CD14-positive monocyte (primary cell): ENCODE data around the gene KIF26A. TPM values are rescaled to one million over a fixed set of nuclear protein-coding genes. Genes with fewer than 3 reads are reported as not detected.

Experiments
- DNase-seq, 3 donors: peaks; one replicate each; pipeline ENCODE4 v3.0.0-alpha.2; 2011 to 2022
- H2AFZ ChIP-seq: 2 replicates; pipeline ENCODE4 v1.6.0; 2012; ENCODE audit warnings: mild to moderate bottlenecking, low read depth, low read length, inconsistent platforms; ENCODE audit not compliant: insufficient read depth, poor library complexity, severe bottlenecking
- H3K27ac ChIP-seq, 2 donors: 1 replicate in 1 of 2; 2 replicates in 1 of 2; pipeline ENCODE4 v1.5.1; 2012 to 2013; ENCODE audit warnings: low read length in 2 of 2, control low read depth in 1 of 2, inconsistent platforms in 1 of 2, low read depth in 1 of 2, mild to moderate bottlenecking in 1 of 2
- H3K27me3 ChIP-seq, 2 donors: one replicate each; pipeline versions ENCODE4 v1.6.0 to v1.6.1; 2011 to 2013; ENCODE audit warnings: low read length in 2 of 2; ENCODE audit not compliant: control insufficient read depth in 2 of 2, insufficient read depth in 2 of 2
- H3K36me3 ChIP-seq, 2 donors: replicated peaks in 1 of 2; 1 replicate in 1 of 2; 2 replicates in 1 of 2; pipeline versions ENCODE4 v1.5.1 to v1.6.1; 2012 to 2013; ENCODE audit warnings: low read length in 2 of 2, control low read depth in 1 of 2, inconsistent platforms in 1 of 2, mild to moderate bottlenecking in 1 of 2; ENCODE audit not compliant: insufficient read depth in 2 of 2, control insufficient read depth in 1 of 2
- H3K4me1 ChIP-seq, 2 donors: 1 replicate in 1 of 2; 2 replicates in 1 of 2; pipeline versions ENCODE4 v1.5.1 to v1.6.1; 2012 to 2013; ENCODE audit warnings: low read length in 2 of 2, control low read depth in 1 of 2, inconsistent platforms in 1 of 2, mild to moderate bottlenecking in 1 of 2, moderate library complexity in 1 of 2; ENCODE audit not compliant: insufficient read depth in 2 of 2, control insufficient read depth in 1 of 2
- H3K4me2 ChIP-seq: replicated peaks from 2 replicates; pipeline ENCODE3; 2012; ENCODE audit warnings: low read length, moderate library complexity, mild to moderate bottlenecking; ENCODE audit not compliant: poor library complexity, severe bottlenecking; ENCODE audit errors: extremely low read depth
- H3K4me3 ChIP-seq, 3 experiments: fragments of 200-600 bp in 1 of 3; sonication (generic) in 1 of 3; replicated peaks in 1 of 3; 1 replicate in 2 of 3; 2 replicates in 1 of 3; pipeline ENCODE4 v1.5.1; 2011 to 2013; ENCODE audit warnings: low read length in 3 of 3, mild to moderate bottlenecking in 3 of 3, control low read depth in 2 of 3, low read depth in 2 of 3, inconsistent platforms in 1 of 3, moderate library complexity in 1 of 3
- H3K79me2 ChIP-seq: 2 replicates; pipeline ENCODE4 v1.6.0; 2012; ENCODE audit warnings: mild to moderate bottlenecking, control low read depth, inconsistent platforms, low read length, moderate library complexity; ENCODE audit not compliant: insufficient read depth
- H3K9ac ChIP-seq: 2 replicates; pipeline ENCODE4 v1.6.0; 2017; ENCODE audit warnings: low read length, mild to moderate bottlenecking; ENCODE audit not compliant: insufficient read depth, poor library complexity, severe bottlenecking
- H3K9me3 ChIP-seq, 2 donors: replicated peaks in 1 of 2; 1 replicate in 1 of 2; 2 replicates in 1 of 2; pipeline versions ENCODE4 v1.5.1 to v1.6.1; 2012 to 2013; ENCODE audit warnings: low read length in 2 of 2, control low read depth in 1 of 2; ENCODE audit not compliant: control insufficient read depth in 1 of 2, insufficient read depth in 1 of 2
- H4K20me1 ChIP-seq: 2 replicates; pipeline ENCODE4 v1.6.0; 2012; ENCODE audit warnings: mild to moderate bottlenecking, low read length, control low read depth, moderate library complexity; ENCODE audit not compliant: insufficient read depth
- H3K27ac Mint-ChIP-seq, 7 donors: one replicate each; pipeline ENCODE4 v1.8.0; 2020; ENCODE audit warnings: mild to moderate bottlenecking in 7 of 7, mixed read lengths in 7 of 7, moderate library complexity in 6 of 7, inconsistent platforms in 2 of 7
- H3K27me3 Mint-ChIP-seq, 3 donors: one replicate each; pipeline ENCODE4 v1.8.0; 2021 to 2022; ENCODE audit warnings: low read depth in 3 of 3, mild to moderate bottlenecking in 3 of 3, mixed read lengths in 3 of 3, moderate library complexity in 3 of 3, inconsistent platforms in 1 of 3
- H3K36me3 Mint-ChIP-seq, 2 donors: one replicate each; pipeline ENCODE4 v1.8.0; 2020; ENCODE audit warnings: mixed read lengths in 2 of 2, inconsistent platforms in 1 of 2, mild to moderate bottlenecking in 1 of 2
- H3K4me1 Mint-ChIP-seq: one replicate; pipeline ENCODE4 v1.8.0; 2020; ENCODE audit warnings: mild to moderate bottlenecking, mixed read lengths
- H3K4me3 Mint-ChIP-seq, 2 donors: one replicate each; pipeline ENCODE4 v1.8.0; 2020; ENCODE audit warnings: mild to moderate bottlenecking in 2 of 2, mixed read lengths in 2 of 2, moderate library complexity in 1 of 2
- H3K9me3 Mint-ChIP-seq, 7 donors: one replicate each; pipeline ENCODE4 v1.8.0; 2020 to 2022; ENCODE audit warnings: mixed read lengths in 7 of 7, mild to moderate bottlenecking in 6 of 7, moderate library complexity in 6 of 7, inconsistent platforms in 2 of 7
- WGBS: methylation state at CpG from one replicate; pipeline ENCODE4 v1.1.5; 2013; ENCODE audit warnings: missing lambda C conversion rate; ENCODE audit not compliant: insufficient coverage; 5-methylcytosine and 5-hydroxymethylcytosine counted together
- intact Hi-C, 2 donors: fragments of 100-400 bp; cut with micrococcal nuclease; formaldehyde crosslinking; loops; one replicate each; pipeline versions ENCODE4 v1.15.0 to v1.15.1; 2023
- polyA plus RNA-seq, 3 donors: library from polyadenylated mRNA; depleted of rRNA in 1 of 3; unstranded in 2 of 3; stranded (reverse) in 1 of 3; fragments of 300-500 nt in 2 of 3; fragments of >200 nt in 1 of 3; fragmentation: Illumina TruSeq in 2 of 3; gene quantifications; 1 replicate in 2 of 3; 2 replicates in 1 of 3; pipeline ENCODE4 v1.2.3, GENCODE V29; 2012 to 2021
- TF ChIP-seq, protein P1 (sequence below): fragments of 200-600 bp; IDR thresholded peaks from one replicate; pipeline ENCODE4 v1.8.0; 2022; ENCODE audit warnings: antibody characterized with exemption, mild to moderate bottlenecking

KIF26A gene
- polyA plus RNA-seq, 3 donors: not detected

DNA sequence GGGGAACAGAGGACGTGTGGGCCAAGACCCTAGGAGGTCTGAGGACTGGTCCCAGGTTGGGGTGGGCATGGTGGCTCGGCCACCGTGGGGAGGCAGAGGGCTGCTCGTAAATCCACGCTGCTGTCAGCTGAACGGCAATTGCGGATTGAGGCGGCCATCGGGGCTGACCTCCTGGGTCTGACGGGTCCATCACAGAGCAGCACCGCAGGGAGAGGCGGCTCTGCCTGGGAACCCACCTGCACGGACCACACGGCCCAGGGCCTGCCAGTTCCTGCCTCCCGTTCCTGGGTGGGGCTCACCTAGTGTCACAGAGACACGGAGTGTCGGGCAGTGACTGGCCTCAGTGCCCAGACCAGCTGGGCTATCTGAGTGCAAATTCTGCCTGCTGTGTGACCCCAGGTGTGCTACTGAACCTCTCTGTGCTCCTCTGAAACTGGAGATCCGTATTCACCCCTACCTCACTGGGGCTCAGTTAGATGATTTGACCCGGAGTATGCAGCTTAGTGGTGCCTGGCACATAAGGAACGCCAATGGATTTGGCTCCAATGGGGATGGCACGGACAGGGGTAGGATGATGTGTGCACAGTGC, 53.1 kb downstream of the KIF26A start:
- Mint-ChIP-seq H3K9me3 (peaks cover 0 to 3% (median 0%) of the 10 kb centered on the region in 7 donors), H3K4me3 (no peak overlapping the region), H3K27ac (no peak overlapping the region), H3K36me3 (no peaks in the 10 kb centered on the region), H3K4me1 (peaks cover 7% of the 10 kb centered on the region), H3K27me3 (peaks cover 2 to 3% (median 2%) of the 10 kb centered on the region in 3 donors)
- Histone ChIP-seq H3K27ac (no peak overlapping the region), H4K20me1 (no peaks in the 10 kb centered on the region), H3K9ac (no peak overlapping the region), H3K4me3 (no peak overlapping the region), H2AFZ (no peak overlapping the region), H3K27me3 (no peaks in the 10 kb centered on the region), H3K79me2 (no peaks in the 10 kb centered on the region), H3K4me1 (peaks cover 0 to under 1% of the 10 kb centered on the region in 2 donors), H3K9me3 (no peaks in the 10 kb centered on the region), H3K4me2 (no peak overlapping the region), H3K36me3 (no peaks in the 10 kb centered on the region)
- 84% methylated on average over 20 of the region's 21 CpGs for whole genome bisulfite sequencing
- intact Hi-C loops: no loop called here
- TF ChIP-seq, protein P1, sequence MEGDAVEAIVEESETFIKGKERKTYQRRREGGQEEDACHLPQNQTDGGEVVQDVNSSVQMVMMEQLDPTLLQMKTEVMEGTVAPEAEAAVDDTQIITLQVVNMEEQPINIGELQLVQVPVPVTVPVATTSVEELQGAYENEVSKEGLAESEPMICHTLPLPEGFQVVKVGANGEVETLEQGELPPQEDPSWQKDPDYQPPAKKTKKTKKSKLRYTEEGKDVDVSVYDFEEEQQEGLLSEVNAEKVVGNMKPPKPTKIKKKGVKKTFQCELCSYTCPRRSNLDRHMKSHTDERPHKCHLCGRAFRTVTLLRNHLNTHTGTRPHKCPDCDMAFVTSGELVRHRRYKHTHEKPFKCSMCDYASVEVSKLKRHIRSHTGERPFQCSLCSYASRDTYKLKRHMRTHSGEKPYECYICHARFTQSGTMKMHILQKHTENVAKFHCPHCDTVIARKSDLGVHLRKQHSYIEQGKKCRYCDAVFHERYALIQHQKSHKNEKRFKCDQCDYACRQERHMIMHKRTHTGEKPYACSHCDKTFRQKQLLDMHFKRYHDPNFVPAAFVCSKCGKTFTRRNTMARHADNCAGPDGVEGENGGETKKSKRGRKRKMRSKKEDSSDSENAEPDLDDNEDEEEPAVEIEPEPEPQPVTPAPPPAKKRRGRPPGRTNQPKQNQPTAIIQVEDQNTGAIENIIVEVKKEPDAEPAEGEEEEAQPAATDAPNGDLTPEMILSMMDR: no peak
- DNase-seq: no peak

DNA sequence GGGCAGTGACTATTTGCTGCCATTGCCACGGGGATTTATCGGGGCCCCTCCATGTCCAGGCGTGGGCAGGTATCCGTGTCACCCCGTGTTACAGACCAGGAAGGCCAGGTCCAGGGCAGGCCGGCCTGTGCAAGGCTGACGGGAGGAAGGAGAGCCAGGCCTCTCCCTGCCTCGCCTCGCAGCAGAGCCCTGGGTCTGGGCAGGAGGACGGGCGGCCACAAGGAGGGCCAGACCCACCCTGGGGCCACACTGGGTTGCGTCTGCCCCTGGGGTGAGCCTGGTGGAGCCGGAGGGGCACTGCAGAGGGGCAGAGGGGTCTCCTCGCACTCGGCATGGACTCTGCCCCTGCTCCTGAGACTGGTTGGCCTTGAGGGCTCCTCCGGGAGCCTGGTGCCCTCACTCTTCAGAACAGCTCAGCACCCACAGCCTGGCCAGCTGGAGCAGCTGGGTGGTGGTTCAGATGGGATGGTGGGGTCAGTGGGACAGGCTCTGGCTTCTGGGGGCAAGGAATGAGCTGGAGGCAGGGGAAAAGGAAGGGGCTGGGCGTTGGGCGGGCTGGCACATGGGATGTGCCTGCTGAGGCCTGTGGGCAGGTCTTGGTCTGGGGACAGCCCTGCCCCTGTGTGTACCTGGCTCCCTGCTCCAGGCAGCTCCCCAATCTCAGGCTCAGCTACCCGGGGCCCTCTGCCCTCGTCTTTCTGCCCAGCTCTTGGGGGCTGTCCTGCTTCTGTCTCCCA, 53.9 kb downstream of the KIF26A start:
- H3K4me1 ChIP-seq: peaks cover 0 to 4% of the 10 kb centered on the region in 2 donors
- no peaks in the 10 kb centered on the region for H3K9me3 ChIP-seq
- peaks cover 0 to 3% (median 0%) of the 10 kb centered on the region in 7 donors for H3K9me3 Mint-ChIP-seq
- H4K20me1 ChIP-seq: no peaks in the 10 kb centered on the region
- H3K27me3 ChIP-seq: no peaks in the 10 kb centered on the region
- intact Hi-C loops: no loop called here
- peaks cover 10% of the 10 kb centered on the region for H3K4me1 Mint-ChIP-seq
- peaks cover 2 to 3% (median 2%) of the 10 kb centered on the region in 3 donors for H3K27me3 Mint-ChIP-seq
- H3K4me2 ChIP-seq: no peak overlapping the region
- WGBS: 86% methylated on average over 18 of the region's 20 CpGs
- H3K4me3 ChIP-seq: no peak overlapping the region
- no peaks in the 10 kb centered on the region for H3K79me2 ChIP-seq
- DNase-seq: no peak
- TF ChIP-seq, protein P1: no peak
- H3K9ac ChIP-seq: no peak overlapping the region
- no peak overlapping the region for H3K27ac ChIP-seq
- H3K4me3 Mint-ChIP-seq: no peak overlapping the region
- no peaks in the 10 kb centered on the region for H3K36me3 ChIP-seq
- no peak overlapping the region for H3K27ac Mint-ChIP-seq
- H2AFZ ChIP-seq: no peak overlapping the region
- no peaks in the 10 kb centered on the region for H3K36me3 Mint-ChIP-seq
